Measurements from ENCODE around the gene PFKP. TPM values are rescaled to one million over a fixed set of nuclear protein-coding genes. Genes with fewer than 3 reads are reported as not detected.

The PFKP gene
- total RNA-seq, 1 experiment from 2014 or later = 140 TPM

- TF ChIP-seq EZH2phosphoT487 (IDR thresholded peaks at IDR 0.05; ENCODE audit: borderline replicate concordance, low read length) (no peak), EZH2 (IDR thresholded peaks at IDR 0.05; ENCODE audit: low read length, unreplicated experiment) (no peak), CTCF (conservative IDR thresholded peaks at IDR 0.05; ENCODE audit: low read depth, low read length) (no peak)
- no peaks in the 10 kb centered on the region for H3F3A ChIP-seq (ENCODE audit: low read length, unreplicated experiment)
- CTCF ChIA-PET = no interaction called here
- BruUV-seq (replicated peaks) = no TSS peak
- no peaks in the 10 kb centered on the region for H3K36me3 ChIP-seq (ENCODE audit: low read depth, low read length)
- peaks cover 11% of the 10 kb centered on the region for H3K27me3 ChIP-seq (ENCODE audit: low read length)
- H3K4me2 ChIP-seq (ENCODE audit: low read length) = no peak overlapping the region
- H2AFZ ChIP-seq (ENCODE audit: low read length) = no peak overlapping the region
- no peak overlapping the region for H3K27ac ChIP-seq (ENCODE audit: low read length)
- no peaks in the 10 kb centered on the region for H3K9me2 ChIP-seq (replicated peaks; ENCODE audit: low read length)
- no peaks in the 10 kb centered on the region; the same call in 1 of the 2 replicates for H3K4me1 ChIP-seq (ENCODE audit: insufficient read depth, low read length)
- H3K4me3 ChIP-seq (ENCODE audit: low read length) = no peak overlapping the region
- H3K9ac ChIP-seq (ENCODE audit: low read length) = no peak overlapping the region
- H3K9me3 ChIP-seq (ENCODE audit: low read length) = no peaks in the 10 kb centered on the region
- H3K79me2 ChIP-seq (ENCODE audit: low read length) = no peaks in the 10 kb centered on the region
- DNase-seq = no peak
- POLR2A ChIA-PET (ENCODE audit: unreplicated experiment) = no interaction called here
- intact Hi-C loops (cut with micrococcal nuclease) = no loop called here
- ATAC-seq = no peak
- no peaks in the 10 kb centered on the region for H4K20me1 ChIP-seq (ENCODE audit: low read length)
Observed at GRCh38 chr10:3033925-3034324, 33.4 kb upstream of the PFKP start.

DNA sequence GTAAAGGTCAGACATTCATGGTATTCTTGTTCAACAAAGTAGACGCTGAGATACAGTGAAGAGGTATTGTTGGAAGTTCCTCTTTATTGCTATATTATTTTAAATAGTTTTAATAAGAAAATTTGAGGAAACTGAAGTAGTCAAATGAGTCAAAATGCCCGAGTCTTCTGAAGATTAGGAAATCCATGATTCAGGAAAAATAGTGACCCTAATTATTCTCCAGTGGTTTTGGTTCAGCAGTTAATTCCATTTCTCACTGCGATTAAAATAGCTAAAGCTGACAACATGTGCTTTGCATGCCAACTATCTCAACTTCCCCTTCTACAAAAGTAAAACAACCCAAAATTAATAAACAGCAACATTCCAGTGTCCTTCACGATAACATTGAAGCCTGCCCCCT, 32.7 kb upstream of the PFKP start:
- Histone ChIP-seq H3K9me3 (ENCODE audit: low read length) (no peaks in the 10 kb centered on the region), H4K20me1 (ENCODE audit: low read length) (no peaks in the 10 kb centered on the region), H2AFZ (ENCODE audit: low read length) (no peak overlapping the region), H3K27ac (ENCODE audit: low read length) (no peak overlapping the region), H3K4me1 (ENCODE audit: insufficient read depth, low read length) (no peaks in the 10 kb centered on the region; the same call in 1 of the 2 replicates), H3F3A (ENCODE audit: low read length, unreplicated experiment) (no peaks in the 10 kb centered on the region), H3K27me3 (ENCODE audit: low read length) (peaks cover 4% of the 10 kb centered on the region; the same call in 1 of the 2 replicates), H3K9me2 (replicated peaks; ENCODE audit: low read length) (no peaks in the 10 kb centered on the region), H3K4me2 (ENCODE audit: low read length) (no peak overlapping the region), H3K9ac (ENCODE audit: low read length) (no peak overlapping the region), H3K4me3 (ENCODE audit: low read length) (no peak overlapping the region), H3K79me2 (ENCODE audit: low read length) (no peaks in the 10 kb centered on the region), H3K36me3 (ENCODE audit: low read depth, low read length) (no peaks in the 10 kb centered on the region)
- ChIA-PET CTCF (no interaction called here), POLR2A (ENCODE audit: unreplicated experiment) (no interaction called here)
- no peak for ATAC-seq
- intact Hi-C loops (cut with micrococcal nuclease) = no loop called here
- TF ChIP-seq EZH2phosphoT487 (IDR thresholded peaks at IDR 0.05; ENCODE audit: borderline replicate concordance, low read length) = no peak
- no peak for TF ChIP-seq EZH2 (IDR thresholded peaks at IDR 0.05; ENCODE audit: low read length, unreplicated experiment)
- TF ChIP-seq CTCF (conservative IDR thresholded peaks at IDR 0.05; ENCODE audit: low read depth, low read length) = no peak
- no TSS peak for BruUV-seq (replicated peaks)
- no peak for DNase-seq

DNA sequence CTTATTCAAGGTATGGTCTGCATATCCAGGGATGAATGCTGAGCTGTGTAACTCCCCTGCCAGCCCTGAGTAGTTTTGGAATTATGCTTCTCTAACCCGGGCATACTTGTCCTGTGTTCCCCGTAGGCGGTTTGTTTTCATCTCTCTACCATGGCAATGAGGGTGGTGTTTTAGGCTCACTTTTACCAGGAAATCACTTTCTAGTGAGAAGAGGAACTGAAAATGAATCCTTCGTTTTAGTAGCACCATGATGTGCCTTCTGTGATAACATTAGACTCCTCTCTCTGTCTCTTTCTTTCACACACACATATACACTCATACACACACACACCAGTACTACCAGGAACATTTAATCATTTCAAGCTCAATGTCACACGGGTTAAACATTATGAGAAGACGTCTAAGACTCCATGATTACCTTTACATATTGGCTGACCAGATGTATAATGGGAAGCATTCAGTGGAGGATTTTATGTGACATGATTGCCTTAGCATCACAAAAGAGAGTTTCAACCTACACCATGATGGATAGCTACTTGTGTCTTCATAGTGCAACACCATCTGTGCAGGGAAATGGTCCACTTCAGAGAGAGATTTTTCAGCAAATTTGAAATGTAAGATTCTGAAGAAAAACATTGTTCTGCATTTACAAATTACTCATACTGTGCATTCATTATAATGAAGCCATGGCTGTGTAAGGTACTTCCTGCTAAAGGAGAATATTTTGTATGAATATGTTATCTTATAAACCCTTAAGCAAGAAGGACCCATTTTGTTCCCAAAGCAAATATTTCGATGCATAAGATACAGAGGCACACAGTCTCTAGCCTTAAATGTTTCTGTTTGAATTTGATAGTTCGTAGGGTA, 31.0 kb upstream of the PFKP start:
- no peaks in the 10 kb centered on the region for H3K9me3 ChIP-seq (ENCODE audit: low read length)
- H3K4me3 ChIP-seq (ENCODE audit: low read length) = no peak overlapping the region
- H3K9me2 ChIP-seq (replicated peaks; ENCODE audit: low read length) = no peaks in the 10 kb centered on the region
- H3K27ac ChIP-seq (ENCODE audit: low read length) = no peak overlapping the region
- DNase-seq (no peak), ATAC-seq (no peak)
- H3F3A ChIP-seq (ENCODE audit: low read length, unreplicated experiment) = no peaks in the 10 kb centered on the region
- TF ChIP-seq CTCF (conservative IDR thresholded peaks at IDR 0.05; ENCODE audit: low read depth, low read length) (no peak), EZH2 (IDR thresholded peaks at IDR 0.05; ENCODE audit: low read length, unreplicated experiment) (no peak)
- no peak overlapping the region for H2AFZ ChIP-seq (ENCODE audit: low read length)
- no peaks in the 10 kb centered on the region for H3K36me3 ChIP-seq (ENCODE audit: low read depth, low read length)
- H3K4me1 ChIP-seq (ENCODE audit: insufficient read depth, low read length) = no peaks in the 10 kb centered on the region; the same call in 1 of the 2 replicates
- no peaks in the 10 kb centered on the region for H4K20me1 ChIP-seq (ENCODE audit: low read length)
- no peaks in the 10 kb centered on the region for H3K27me3 ChIP-seq (ENCODE audit: low read length)
- POLR2A ChIA-PET (ENCODE audit: unreplicated experiment) = no interaction called here
- no peaks in the 10 kb centered on the region for H3K79me2 ChIP-seq (ENCODE audit: low read length)
- CTCF ChIA-PET = no interaction called here
- intact Hi-C loops (cut with micrococcal nuclease) = no loop called here
- H3K9ac ChIP-seq (ENCODE audit: low read length) = no peak overlapping the region
- no peak overlapping the region for H3K4me2 ChIP-seq (ENCODE audit: low read length)
- BruUV-seq (replicated peaks) = no TSS peak
